NCI-H2196 treated with DMSO at 0.1 percent for 48 hours (cell line): ENCODE results near the gene MAPKAPK5.
"Not testable (repeated sequence)": the region's sequence is repeated elsewhere in the genome, so short reads cannot be mapped to it uniquely, and the experiment has no call there.

Source experiments
- DNase-seq: peaks from one replicate; lab custom pipeline; 2025; ENCODE audit not compliant: unreplicated experiment; lab: John Stamatoyannopoulos, UW

MAPKAPK5 gene

GRCh38 chr12:111873113-111873512 lies 31.1 kb downstream of the MAPKAPK5 start:
- no peak for DNase-seq

GRCh38 chr12:111881716-111882115 lies 39.7 kb downstream of the MAPKAPK5 start:
- DNase-seq, result no peak

GRCh38 chr12:111886662-111887545 lies 44.9 kb downstream of the MAPKAPK5 start:
- no peak for DNase-seq

GRCh38 chr12:111887926-111888745 lies 46.1 kb downstream of the MAPKAPK5 start:
- DNase-seq, result no peak

- DNase-seq, result no peak
Observed at GRCh38 chr12:111893287-111893686, 51.3 kb downstream of the MAPKAPK5 start.

GRCh38 chr12:111894556-111894955 lies 52.5 kb downstream of the MAPKAPK5 start:
- no peak for DNase-seq

- no peak for DNase-seq
Observed at GRCh38 chr12:111901182-111901581, 59.2 kb downstream of the MAPKAPK5 start.

GRCh38 chr12:111904446-111904975 lies 62.5 kb downstream of the MAPKAPK5 start:
- no peak for DNase-seq

- DNase-seq, result no peak
Observed at GRCh38 chr12:111905502-111905901, 63.5 kb downstream of the MAPKAPK5 start.

- no peak for DNase-seq
Observed at GRCh38 chr12:111907740-111908139, 65.7 kb downstream of the MAPKAPK5 start.

- no peak for DNase-seq
Observed at GRCh38 chr12:111925171-111925570, 83.1 kb downstream of the MAPKAPK5 start.

GRCh38 chr12:111926631-111927030 lies 84.6 kb downstream of the MAPKAPK5 start:
- no peak for DNase-seq

GRCh38 chr12:111927346-111927745 lies 85.3 kb downstream of the MAPKAPK5 start:
- no peak for DNase-seq

- DNase-seq, result no peak
Observed at GRCh38 chr12:111932241-111932640, 90.2 kb downstream of the MAPKAPK5 start.

- DNase-seq, result no peak
Observed at GRCh38 chr12:111936869-111937268, 94.8 kb downstream of the MAPKAPK5 start.

- DNase-seq, result no peak
Observed at GRCh38 chr12:111937429-111937828, 95.4 kb downstream of the MAPKAPK5 start.

GRCh38 chr12:111942557-111942956 lies 100.5 kb downstream of the MAPKAPK5 start:
- no peak for DNase-seq

- no peak for DNase-seq
Observed at GRCh38 chr12:111943929-111944328, 101.9 kb downstream of the MAPKAPK5 start.

GRCh38 chr12:111950961-111951676 lies 109.1 kb downstream of the MAPKAPK5 start:
- not testable (repeated sequence) for DNase-seq
